Neural progenitor cell (in vitro differentiated cells): Measurements from ENCODE around the gene ABI3BP. TPM values are rescaled to one million over a fixed set of nuclear protein-coding genes. Genes with fewer than 3 reads are reported as not detected.

ENCODE experiments used
- DNase-seq: peaks from one replicate; pipeline ENCODE4 v3.0.0-alpha.2; 2016; ENCODE audit warnings: low spot score
- H2AFZ ChIP-seq: fragments of 200-600 bp; sonication (generic); replicated peaks from 2 replicates; pipeline ENCODE4 v1.6.1; 2016; ENCODE audit warnings: antibody characterized with exemption
- H3F3A ChIP-seq: fragments of 200-600 bp; sonication (generic); 2 replicates; pipeline ENCODE4 v1.6.1; 2016; ENCODE audit warnings: antibody characterized with exemption, low read depth
- H3K27ac ChIP-seq: fragments of 200-600 bp; sonication (generic); 2 replicates; pipeline ENCODE4 v1.5.1; 2016; ENCODE audit warnings: mild to moderate bottlenecking
- H3K27me3 ChIP-seq: fragments of 200-600 bp; sonication (generic); 2 replicates; pipeline ENCODE4 v1.6.1; 2016; ENCODE audit warnings: mild to moderate bottlenecking, moderate library complexity
- H3K36me3 ChIP-seq: fragments of 200-600 bp; sonication (generic); 2 replicates; pipeline ENCODE4 v1.5.1; 2016
- H3K4me1 ChIP-seq: fragments of 200-600 bp; sonication (generic); 2 replicates; pipeline ENCODE4 v1.6.1; 2016; ENCODE audit warnings: mixed run types
- H3K4me2 ChIP-seq: fragments of 200-600 bp; sonication (generic); 2 replicates; pipeline ENCODE4 v1.6.1; 2016
- H3K4me3 ChIP-seq: fragments of 200-600 bp; sonication (generic); 2 replicates; pipeline ENCODE4 v1.5.1; 2016
- H3K79me2 ChIP-seq: fragments of 200-600 bp; sonication (generic); 2 replicates; pipeline ENCODE4 v1.6.1; 2016; ENCODE audit warnings: low read depth
- H3K9ac ChIP-seq: fragments of 200-600 bp; sonication (generic); 2 replicates; pipeline ENCODE4 v1.6.1; 2016
- H3K9me3 ChIP-seq: fragments of 200-600 bp; sonication (generic); 2 replicates; pipeline ENCODE4 v1.5.1; 2016; ENCODE audit warnings: low read depth
- H4K20me1 ChIP-seq: fragments of 200-600 bp; sonication (generic); 2 replicates; pipeline ENCODE4 v1.6.1; 2016; ENCODE audit warnings: low read depth
- H3K27ac Mint-ChIP-seq: 3 replicates; pipeline ENCODE4 v1.8.0; 2021; ENCODE audit warnings: mixed read lengths
- H3K27me3 Mint-ChIP-seq: 2 replicates; pipeline ENCODE4 v1.8.0; 2022; ENCODE audit warnings: low read depth, mild to moderate bottlenecking, inconsistent platforms, moderate library complexity, mixed read lengths; ENCODE audit not compliant: insufficient read depth
- H3K36me3 Mint-ChIP-seq: 3 replicates; pipeline ENCODE4 v1.8.0; 2021; ENCODE audit warnings: mixed read lengths
- H3K4me1 Mint-ChIP-seq: 3 replicates; pipeline ENCODE4 v1.8.0; 2021; ENCODE audit warnings: mixed read lengths
- H3K4me3 Mint-ChIP-seq: 3 replicates; pipeline ENCODE4 v1.8.0; 2021; ENCODE audit warnings: mild to moderate bottlenecking, moderate library complexity, mixed read lengths
- H3K9me3 Mint-ChIP-seq: 3 replicates; pipeline ENCODE4 v1.8.0; 2020; ENCODE audit warnings: mixed read lengths
- CTCF ChIP-seq: fragments of 200-600 bp; sonication (generic); IDR thresholded peaks from 2 replicates; pipeline ENCODE4 v1.5.1; 2017; ENCODE audit warnings: antibody characterized with exemption, mild to moderate bottlenecking
- EZH2 ChIP-seq: fragments of 200-600 bp; sonication (generic); IDR thresholded peaks from 2 replicates; pipeline ENCODE4 v1.6.1; 2017; ENCODE audit warnings: antibody characterized with exemption, mild to moderate bottlenecking, moderate library complexity
- EZH2phosphoT487 ChIP-seq: fragments of 200-600 bp; sonication (generic); IDR thresholded peaks from 2 replicates; pipeline ENCODE4 v1.6.1; 2017; ENCODE audit warnings: antibody characterized with exemption
- total RNA-seq: library from RNA; depleted of rRNA; stranded (reverse); fragments of >200 nt; gene quantifications from 2 replicates; pipeline ENCODE4 v1.2.3, GENCODE V29; 2015; ENCODE audit warnings: low replicate concordance

The ABI3BP gene
- total RNA-seq, 1 donor from 2014 or later = not detected

GRCh38 chr3:100893590-100893989 is 99.6 kb downstream of the ABI3BP start:
- Histone ChIP-seq H2AFZ (peak overlapping the region; percentile 64), H3K27ac (no peak overlapping the region), H4K20me1 (no peaks in the 10 kb centered on the region), H3K9ac (no peak overlapping the region), H3K4me2 (no peak overlapping the region), H3K36me3 (no peaks in the 10 kb centered on the region), H3K4me3 (no peak overlapping the region), H3K9me3 (no peaks in the 10 kb centered on the region), H3K79me2 (no peaks in the 10 kb centered on the region), H3K27me3 (no peaks in the 10 kb centered on the region), H3F3A (no peaks in the 10 kb centered on the region), H3K4me1 (no peaks in the 10 kb centered on the region)
- H3K27me3 Mint-ChIP-seq = no peaks in the 10 kb centered on the region
- no peaks in the 10 kb centered on the region for H3K36me3 Mint-ChIP-seq
- no peaks in the 10 kb centered on the region for H3K9me3 Mint-ChIP-seq
- H3K4me1 Mint-ChIP-seq = no peaks in the 10 kb centered on the region
- no peak overlapping the region for H3K4me3 Mint-ChIP-seq
- DNase-seq = peak; percentile 62
- no peak overlapping the region for H3K27ac Mint-ChIP-seq
- TF ChIP-seq EZH2phosphoT487 (no peak), CTCF (peak; percentile 66), EZH2 (no peak)

DNA sequence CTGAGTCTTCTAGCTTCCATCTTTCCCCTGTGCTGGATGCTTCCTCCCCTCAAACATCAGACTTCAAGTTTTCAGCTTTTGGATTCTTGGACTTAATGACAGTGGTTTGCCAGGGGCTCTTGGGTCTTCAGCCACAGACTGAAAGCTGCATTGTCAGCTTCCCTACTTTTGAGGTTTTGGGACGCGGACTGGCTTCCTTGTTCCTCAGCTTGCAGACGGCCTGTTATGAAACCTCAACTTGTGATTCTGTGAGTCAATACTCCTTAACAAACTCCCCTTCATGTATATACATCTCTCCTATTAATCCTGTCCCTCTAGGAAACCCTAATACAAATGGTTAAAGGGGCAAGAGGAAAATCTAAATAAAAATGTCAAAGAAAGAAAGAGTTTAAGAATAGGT is 100.1 kb downstream of the ABI3BP start:
- no peak overlapping the region for H3K27ac Mint-ChIP-seq
- DNase-seq = no peak

DNA sequence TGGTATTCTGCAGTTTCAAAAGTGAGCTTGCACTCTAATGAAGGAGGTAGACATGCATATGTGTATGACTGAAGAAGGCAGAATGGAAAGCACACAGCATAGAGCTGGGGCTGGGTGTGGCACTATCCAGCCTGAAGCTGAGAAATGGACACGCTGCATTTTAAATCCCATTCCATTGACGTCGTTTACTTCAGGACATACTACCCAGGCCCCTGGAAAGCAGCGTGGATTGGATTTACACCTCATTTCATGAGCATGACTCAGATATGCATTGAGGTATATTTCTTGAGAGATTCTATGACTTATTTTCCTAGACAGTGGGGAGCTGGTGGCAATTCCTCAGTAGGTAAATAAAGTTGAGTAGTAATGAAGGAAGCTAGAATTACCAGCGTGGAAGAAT is 101.4 kb downstream of the ABI3BP start:
- Histone ChIP-seq H3K36me3 (no peaks in the 10 kb centered on the region), H3K4me3 (no peak overlapping the region), H3K27me3 (no peaks in the 10 kb centered on the region), H3K27ac (no peak overlapping the region), H2AFZ (no peak overlapping the region), H3F3A (no peaks in the 10 kb centered on the region), H3K4me1 (no peaks in the 10 kb centered on the region), H3K9ac (no peak overlapping the region), H3K4me2 (no peak overlapping the region), H3K79me2 (no peaks in the 10 kb centered on the region), H3K9me3 (no peaks in the 10 kb centered on the region), H4K20me1 (no peaks in the 10 kb centered on the region)
- DNase-seq = no peak
- Mint-ChIP-seq H3K36me3 (no peaks in the 10 kb centered on the region), H3K9me3 (no peaks in the 10 kb centered on the region), H3K27me3 (no peaks in the 10 kb centered on the region), H3K4me3 (no peak overlapping the region), H3K27ac (no peak overlapping the region), H3K4me1 (no peaks in the 10 kb centered on the region)
- TF ChIP-seq EZH2phosphoT487 (no peak), EZH2 (no peak), CTCF (no peak)

More for the DNA sequence above, 100.1 kb downstream of the ABI3BP start:
- no peaks in the 10 kb centered on the region for H3K4me1 Mint-ChIP-seq
- Histone ChIP-seq H3K4me1 (no peaks in the 10 kb centered on the region), H3K27me3 (no peaks in the 10 kb centered on the region), H3F3A (no peaks in the 10 kb centered on the region), H3K9me3 (no peaks in the 10 kb centered on the region), H3K79me2 (no peaks in the 10 kb centered on the region), H3K9ac (no peak overlapping the region), H2AFZ (peak overlapping the region; percentile 64), H3K36me3 (no peaks in the 10 kb centered on the region), H3K4me2 (no peak overlapping the region), H4K20me1 (no peaks in the 10 kb centered on the region), H3K27ac (no peak overlapping the region), H3K4me3 (no peak overlapping the region)
- H3K9me3 Mint-ChIP-seq = no peaks in the 10 kb centered on the region
- H3K4me3 Mint-ChIP-seq = no peak overlapping the region
- TF ChIP-seq EZH2 (no peak), EZH2phosphoT487 (no peak), CTCF (no peak)
- no peaks in the 10 kb centered on the region for H3K36me3 Mint-ChIP-seq
- no peaks in the 10 kb centered on the region for H3K27me3 Mint-ChIP-seq

- no peaks in the 10 kb centered on the region for H3K4me1 ChIP-seq
- no peaks in the 10 kb centered on the region for H3K27me3 ChIP-seq
- H3K4me2 ChIP-seq = no peak overlapping the region
- no peaks in the 10 kb centered on the region for H3K79me2 ChIP-seq
- Mint-ChIP-seq H3K27me3 (no peaks in the 10 kb centered on the region), H3K36me3 (no peaks in the 10 kb centered on the region), H3K4me3 (no peak overlapping the region), H3K9me3 (no peaks in the 10 kb centered on the region), H3K4me1 (no peaks in the 10 kb centered on the region), H3K27ac (no peak overlapping the region)
- no peak overlapping the region for H3K9ac ChIP-seq
- no peaks in the 10 kb centered on the region for H3K9me3 ChIP-seq
- H4K20me1 ChIP-seq = no peaks in the 10 kb centered on the region
- DNase-seq = no peak
- H3K36me3 ChIP-seq = no peaks in the 10 kb centered on the region
- no peak for TF ChIP-seq EZH2phosphoT487
- TF ChIP-seq EZH2 = no peak
- TF ChIP-seq CTCF = no peak
- no peak overlapping the region for H2AFZ ChIP-seq
- no peak overlapping the region for H3K27ac ChIP-seq
- no peak overlapping the region for H3K4me3 ChIP-seq
- H3F3A ChIP-seq = no peaks in the 10 kb centered on the region
Observed at GRCh38 chr3:100891033-100891432, 102.2 kb downstream of the ABI3BP start.
